Prostate gland (tissue), 2 donors: ENCODE data around the gene FMNL2. TPM values are rescaled to one million over a fixed set of nuclear protein-coding genes. Genes with fewer than 3 reads are reported as not detected.

Experiments used
- DNase-seq: peaks from one replicate; pipeline ENCODE4 v3.0.0-alpha.2; 2019; ENCODE audit warnings: low spot score
- H3K27ac ChIP-seq, 2 donors: fragments of 200-600 bp; sonication (generic); 2 replicates each; pipeline ENCODE4 v1.5.1; 2017 to 2019
- H3K27me3 ChIP-seq: fragments of 200-600 bp; sonication (generic); replicated peaks from 2 replicates; pipeline ENCODE4 v1.5.1; 2019; ENCODE audit not compliant: insufficient read depth
- H3K36me3 ChIP-seq, 2 donors: fragments of 200-600 bp; sonication (generic); 1 replicate in 1 of 2; 2 replicates in 1 of 2; pipeline versions ENCODE4 v1.5.1 to v1.8.1; 2017 to 2019
- H3K4me1 ChIP-seq: fragments of 200-600 bp; sonication (generic); replicated peaks from 2 replicates; pipeline ENCODE4 v1.5.1; 2019
- H3K4me3 ChIP-seq, 2 donors: fragments of 200-600 bp; sonication (generic); 2 replicates each; pipeline ENCODE4 v1.5.1; 2017 to 2019
- H3K9me3 ChIP-seq: fragments of 200-600 bp; sonication (generic); 2 replicates; pipeline ENCODE4 v1.5.1; 2017
- CTCF ChIP-seq, 4 experiments: fragments of 200-600 bp in 2 of 4; fragments of 450-650 bp in 2 of 4; sonication (generic) in 2 of 4; IDR thresholded peaks; 1 replicate in 3 of 4; 2 replicates in 1 of 4; pipeline ENCODE4 v1.5.1; 2016 to 2019; ENCODE audit warnings: antibody characterized with exemption in 4 of 4, mild to moderate bottlenecking in 2 of 4, moderate library complexity in 2 of 4
- POLR2A ChIP-seq: fragments of 450-650 bp; IDR thresholded peaks from one replicate; pipeline ENCODE4 v1.6.1; 2016; ENCODE audit warnings: antibody characterized with exemption, mild to moderate bottlenecking
- POLR2AphosphoS5 ChIP-seq: sonication (generic); formaldehyde crosslinking; IDR thresholded peaks from one replicate; pipeline ENCODE4 v1.6.1; 2017; ENCODE audit warnings: antibody characterized with exemption
- WGBS: methylation state at CpG from one replicate; pipeline ENCODE4 v1.1.5; 2018; 5-methylcytosine and 5-hydroxymethylcytosine counted together
- intact Hi-C: fragments of 100-400 bp; cut with DNase I; formaldehyde crosslinking; loops from one replicate; pipeline ENCODE4 v1.14.2; 2022
- total RNA-seq, 2 donors: library from RNA; depleted of rRNA; stranded (reverse); fragments of >200 nt; gene quantifications; one replicate each; pipeline ENCODE4 v1.1.0, GENCODE V29; 2016

FMNL2 gene
- total RNA-seq, 2 donors from 2014 or later: 9.8 to 19.4 TPM

- TF ChIP-seq CTCF (IDR thresholded peaks at IDR 0.05): no peak
- TF ChIP-seq POLR2AphosphoS5: no peak
- no peak for TF ChIP-seq POLR2A
- no peaks in the 10 kb centered on the region for H3K36me3 ChIP-seq
- no peaks in the 10 kb centered on the region for H3K4me1 ChIP-seq
- DNase-seq: no peak
- H3K27me3 ChIP-seq: no peaks in the 10 kb centered on the region
- 97% methylated on average over 1 of the region's 1 CpG for WGBS
- no peak overlapping the region for H3K4me3 ChIP-seq
- H3K27ac ChIP-seq: no peak overlapping the region
- H3K9me3 ChIP-seq: no peaks in the 10 kb centered on the region
- intact Hi-C loops: no loop called here
Measured at GRCh38 chr2:152434395-152435182, 99.6 kb downstream of the FMNL2 start.

GRCh38 chr2:152436148-152436547 lies 101.2 kb downstream of the FMNL2 start:
- 96% methylated on average over 1 of the region's 1 CpG for WGBS
- Histone ChIP-seq H3K27me3 (no peaks in the 10 kb centered on the region), H3K9me3 (no peaks in the 10 kb centered on the region), H3K36me3 (no peaks in the 10 kb centered on the region), H3K27ac (no peak overlapping the region), H3K4me1 (no peaks in the 10 kb centered on the region), H3K4me3 (no peak overlapping the region)
- intact Hi-C loops: no loop called here
- no peak for DNase-seq
- TF ChIP-seq POLR2AphosphoS5 (no peak), CTCF (IDR thresholded peaks at IDR 0.05) (no peak), POLR2A (no peak)

- TF ChIP-seq CTCF (IDR thresholded peaks at IDR 0.05) (no peak), POLR2A (no peak), POLR2AphosphoS5 (no peak)
- no peak overlapping the region for H3K27ac ChIP-seq
- H3K9me3 ChIP-seq: no peaks in the 10 kb centered on the region
- no peak overlapping the region for H3K4me3 ChIP-seq
- 80% methylated on average over 5 of the region's 5 CpGs for WGBS
- no peaks in the 10 kb centered on the region for H3K36me3 ChIP-seq
- intact Hi-C loops: no loop called here
- DNase-seq: no peak
- no peaks in the 10 kb centered on the region for H3K27me3 ChIP-seq
- no peaks in the 10 kb centered on the region for H3K4me1 ChIP-seq
Measured at GRCh38 chr2:152437276-152438108, 102.5 kb downstream of the FMNL2 start.

GRCh38 chr2:152440049-152440448 lies 105.1 kb downstream of the FMNL2 start:
- Histone ChIP-seq H3K4me1 (no peaks in the 10 kb centered on the region), H3K27me3 (no peaks in the 10 kb centered on the region), H3K4me3 (no peak overlapping the region), H3K27ac (no peak overlapping the region), H3K9me3 (no peaks in the 10 kb centered on the region), H3K36me3 (no peaks in the 10 kb centered on the region)
- DNase-seq: no peak
- 82% methylated on average over 4 of the region's 4 CpGs for WGBS
- intact Hi-C loops: no loop called here
- TF ChIP-seq CTCF (IDR thresholded peaks at IDR 0.05) (no peak), POLR2A (no peak), POLR2AphosphoS5 (no peak)
